ENCODE data around the gene HIF1AN.

DNA sequence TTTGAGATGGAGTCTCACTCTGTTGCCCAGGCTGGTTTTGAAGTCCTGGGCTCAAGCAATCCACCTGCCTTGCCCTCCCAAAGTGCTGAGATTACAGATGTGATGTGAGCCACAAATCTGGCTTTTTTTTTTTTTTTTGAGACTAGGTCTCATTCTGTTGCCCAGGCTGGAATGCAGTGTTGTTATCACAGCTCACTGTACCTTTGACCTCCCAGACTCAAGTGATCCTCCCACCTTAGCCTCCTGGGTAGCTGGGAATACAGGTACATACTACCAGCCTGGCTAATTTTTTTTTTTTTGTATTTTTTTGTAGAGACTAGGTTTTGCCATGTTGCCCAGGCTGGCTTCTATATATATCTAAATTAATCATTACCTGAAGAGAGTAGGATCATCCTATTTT lies 62.4 kb downstream of the HIF1AN start:
- TF ChIP-seq, protein P1, sequence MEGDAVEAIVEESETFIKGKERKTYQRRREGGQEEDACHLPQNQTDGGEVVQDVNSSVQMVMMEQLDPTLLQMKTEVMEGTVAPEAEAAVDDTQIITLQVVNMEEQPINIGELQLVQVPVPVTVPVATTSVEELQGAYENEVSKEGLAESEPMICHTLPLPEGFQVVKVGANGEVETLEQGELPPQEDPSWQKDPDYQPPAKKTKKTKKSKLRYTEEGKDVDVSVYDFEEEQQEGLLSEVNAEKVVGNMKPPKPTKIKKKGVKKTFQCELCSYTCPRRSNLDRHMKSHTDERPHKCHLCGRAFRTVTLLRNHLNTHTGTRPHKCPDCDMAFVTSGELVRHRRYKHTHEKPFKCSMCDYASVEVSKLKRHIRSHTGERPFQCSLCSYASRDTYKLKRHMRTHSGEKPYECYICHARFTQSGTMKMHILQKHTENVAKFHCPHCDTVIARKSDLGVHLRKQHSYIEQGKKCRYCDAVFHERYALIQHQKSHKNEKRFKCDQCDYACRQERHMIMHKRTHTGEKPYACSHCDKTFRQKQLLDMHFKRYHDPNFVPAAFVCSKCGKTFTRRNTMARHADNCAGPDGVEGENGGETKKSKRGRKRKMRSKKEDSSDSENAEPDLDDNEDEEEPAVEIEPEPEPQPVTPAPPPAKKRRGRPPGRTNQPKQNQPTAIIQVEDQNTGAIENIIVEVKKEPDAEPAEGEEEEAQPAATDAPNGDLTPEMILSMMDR (IDR thresholded peaks at IDR 0.05; ENCODE audit: insufficient read depth, low read length), result no peak
- no peak for TF ChIP-seq POLR2AphosphoS5 (IDR thresholded peaks at IDR 0.05; ENCODE audit: low read depth)

All from HL-60 (cell line).